Upper lobe of left lung (tissue), 6 donors: ENCODE data around the gene P2RX3. TPM values are rescaled to one million over a fixed set of nuclear protein-coding genes. Genes with fewer than 3 reads are reported as not detected.
A peak's percentile ranks its signal among the peaks of the same experiment; 100 is the strongest.

Experiments used
- ATAC-seq, 2 donors: fragments of 200-7000 bp; cut with Tn5 transposase; one replicate each; pipeline ENCODE4 v1.9.1; 2022; ENCODE audit warnings: mild to moderate bottlenecking in 2 of 2, moderate library complexity in 2 of 2; ENCODE audit not compliant: low FRiP score in 2 of 2
- DNase-seq, 2 donors: peaks; one replicate each; pipeline ENCODE4 v3.0.0-alpha.2; 2019 to 2020
- H3K27ac ChIP-seq, 4 donors: fragments of 200-600 bp; sonication (generic); one replicate each; pipeline ENCODE4 v1.5.1; 2016 to 2019
- H3K27me3 ChIP-seq, 4 donors: fragments of 200-600 bp; sonication (generic); one replicate each; pipeline ENCODE4 v1.5.1; 2017 to 2019
- H3K36me3 ChIP-seq, 4 donors: fragments of 200-600 bp; sonication (generic); one replicate each; pipeline ENCODE4 v1.5.1; 2016 to 2019
- H3K4me1 ChIP-seq, 4 donors: fragments of 200-600 bp; sonication (generic); one replicate each; pipeline ENCODE4 v1.5.1; 2018 to 2019
- H3K4me3 ChIP-seq, 4 donors: fragments of 200-600 bp; sonication (generic); one replicate each; pipeline ENCODE4 v1.5.1; 2017 to 2019; ENCODE audit warnings: mild to moderate bottlenecking in 2 of 4, moderate library complexity in 1 of 4
- H3K9me3 ChIP-seq, 4 donors: fragments of 200-600 bp; sonication (generic); one replicate each; pipeline ENCODE4 v1.5.1; 2018 to 2019
- EP300 ChIP-seq, 4 donors: sonication (generic); formaldehyde crosslinking; IDR thresholded peaks; one replicate each; pipeline ENCODE4 v1.5.1; 2017; ENCODE audit warnings: antibody characterized with exemption in 4 of 4, control low read depth in 2 of 4
- POLR2A ChIP-seq, 4 donors: fragments of 450-650 bp; IDR thresholded peaks; one replicate each; pipeline ENCODE4 v1.5.1; 2016 to 2017; ENCODE audit warnings: antibody characterized with exemption in 4 of 4, mild to moderate bottlenecking in 2 of 4
- POLR2AphosphoS5 ChIP-seq, 2 donors: sonication (generic); formaldehyde crosslinking; IDR thresholded peaks; one replicate each; pipeline ENCODE4 v1.5.1; 2017; ENCODE audit warnings: antibody characterized with exemption in 2 of 2
- WGBS, 2 donors: methylation state at CpG; one replicate each; pipeline ENCODE4 v1.1.5; 2017 to 2018; 5-methylcytosine and 5-hydroxymethylcytosine counted together
- total RNA-seq, 6 donors: library from RNA; depleted of rRNA in 4 of 6; stranded (reverse); fragments of >200 nt in 4 of 6; gene quantifications; one replicate each; pipeline versions ENCODE4 v1.1.0 to v1.2.1, GENCODE V29; 2016 to 2021
- TF ChIP-seq, protein P1 (sequence below), 6 experiments: fragments of 450-650 bp in 4 of 6; fragments of 200-600 bp in 2 of 6; sonication (generic) in 2 of 6; IDR thresholded peaks; one replicate each; pipeline ENCODE4 v1.5.1; 2016 to 2019; ENCODE audit warnings: antibody characterized with exemption in 6 of 6
- donor health status: DM: no; HTN: no; CAD: no; lungs with moderate emphysema.
- donor health status: DM: no; HTN: yes; CAD: no; lungs with severe emphysema.

The P2RX3 gene
- total RNA-seq, 6 donors from 2014 or later = not detected

DNA sequence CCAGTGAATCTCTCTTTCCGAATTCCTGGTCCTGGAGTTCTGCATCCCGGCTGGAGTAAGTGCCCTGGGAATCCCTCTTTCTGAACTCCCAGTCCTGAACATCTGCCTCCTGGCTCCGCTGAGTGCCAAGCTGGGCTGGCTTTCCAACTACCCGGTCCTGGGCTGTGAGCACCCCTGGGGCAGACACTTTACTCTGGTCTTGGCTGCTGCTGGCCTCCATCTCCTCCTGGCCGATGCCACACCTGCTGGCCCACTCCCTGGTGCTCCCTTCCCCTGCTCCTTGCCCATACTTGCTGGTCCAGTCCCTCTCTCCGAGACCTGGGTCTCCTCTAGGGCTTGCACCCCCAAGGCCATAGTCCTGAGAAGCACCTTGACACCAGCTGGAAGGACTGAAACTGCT is 28.1 kb upstream of the P2RX3 start:
- Histone ChIP-seq H3K36me3 (peaks cover 15 to 67% (median 44%) of the 10 kb centered on the region in 4 donors), H3K4me1 (peaks cover 61 to 83% (median 80%) of the 10 kb centered on the region in 4 donors), H3K4me3 (peak overlapping the region in 2 of 4 donors; percentile 60 to 62)

DNA sequence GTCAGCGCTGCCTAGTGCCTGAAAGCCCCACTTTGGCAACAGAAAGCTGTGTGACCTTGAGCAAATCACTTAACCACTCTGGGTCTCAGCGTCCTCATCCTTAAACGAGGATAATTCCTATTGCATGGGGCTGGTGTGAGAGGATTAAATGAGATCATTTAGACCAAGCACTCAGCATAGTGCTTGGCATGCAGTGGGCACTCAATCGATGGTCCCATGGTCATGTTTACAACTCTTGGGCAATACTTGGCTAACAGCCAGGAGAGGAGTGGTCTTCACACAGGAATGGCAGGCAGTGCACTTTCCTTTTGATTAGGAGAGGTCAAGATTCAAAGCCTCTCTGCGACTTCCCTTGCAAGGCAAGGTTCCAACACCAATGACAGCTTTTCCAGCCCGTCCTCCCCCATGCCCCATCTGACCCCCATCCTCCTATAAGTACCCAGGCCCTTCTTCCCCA is 27.5 kb upstream of the P2RX3 start:
- peak in 1 of 2 donors; percentile 80 for DNase-seq
- H3K9me3 ChIP-seq = no peaks in the 10 kb centered on the region
- ATAC-seq = peak; percentile 0 to 31
- H3K4me3 ChIP-seq = peak overlapping the region; percentile 23 to 62 (median 54)
- peaks cover 15 to 64% (median 45%) of the 10 kb centered on the region in 4 donors for H3K36me3 ChIP-seq
- peaks cover 61 to 81% (median 80%) of the 10 kb centered on the region in 4 donors for H3K4me1 ChIP-seq
- peak overlapping the region; percentile 81 to 94 (median 90) for H3K27ac ChIP-seq
- no peaks in the 10 kb centered on the region for H3K27me3 ChIP-seq
- 39 to 46% methylated on average over 6 of the region's 6 CpGs for WGBS, 2 donors
- TF ChIP-seq EP300 (IDR thresholded peaks at IDR 0.05) = peak in 2 of 4 donors; percentile 33 to 87
- TF ChIP-seq POLR2A (IDR thresholded peaks at IDR 0.05) = no peak
- TF ChIP-seq POLR2AphosphoS5 (IDR thresholded peaks at IDR 0.05) = peak in 1 of 2 donors; percentile 82

More for the DNA sequence above, 28.1 kb upstream of the P2RX3 start:
- Histone ChIP-seq H3K27me3 (no peaks in the 10 kb centered on the region), H3K27ac (peak overlapping the region; percentile 81 to 94 (median 90)), H3K9me3 (no peaks in the 10 kb centered on the region)
- ATAC-seq = no peak
- DNase-seq = no peak
- WGBS, 2 donors = 76 to 91% methylated on average over 5 of the region's 6 CpGs
- TF ChIP-seq, protein P1, sequence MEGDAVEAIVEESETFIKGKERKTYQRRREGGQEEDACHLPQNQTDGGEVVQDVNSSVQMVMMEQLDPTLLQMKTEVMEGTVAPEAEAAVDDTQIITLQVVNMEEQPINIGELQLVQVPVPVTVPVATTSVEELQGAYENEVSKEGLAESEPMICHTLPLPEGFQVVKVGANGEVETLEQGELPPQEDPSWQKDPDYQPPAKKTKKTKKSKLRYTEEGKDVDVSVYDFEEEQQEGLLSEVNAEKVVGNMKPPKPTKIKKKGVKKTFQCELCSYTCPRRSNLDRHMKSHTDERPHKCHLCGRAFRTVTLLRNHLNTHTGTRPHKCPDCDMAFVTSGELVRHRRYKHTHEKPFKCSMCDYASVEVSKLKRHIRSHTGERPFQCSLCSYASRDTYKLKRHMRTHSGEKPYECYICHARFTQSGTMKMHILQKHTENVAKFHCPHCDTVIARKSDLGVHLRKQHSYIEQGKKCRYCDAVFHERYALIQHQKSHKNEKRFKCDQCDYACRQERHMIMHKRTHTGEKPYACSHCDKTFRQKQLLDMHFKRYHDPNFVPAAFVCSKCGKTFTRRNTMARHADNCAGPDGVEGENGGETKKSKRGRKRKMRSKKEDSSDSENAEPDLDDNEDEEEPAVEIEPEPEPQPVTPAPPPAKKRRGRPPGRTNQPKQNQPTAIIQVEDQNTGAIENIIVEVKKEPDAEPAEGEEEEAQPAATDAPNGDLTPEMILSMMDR (IDR thresholded peaks at IDR 0.05) = no peak
- TF ChIP-seq POLR2AphosphoS5 (IDR thresholded peaks at IDR 0.05) (no peak), EP300 (IDR thresholded peaks at IDR 0.05) (no peak), POLR2A (IDR thresholded peaks at IDR 0.05) (no peak)

DNA sequence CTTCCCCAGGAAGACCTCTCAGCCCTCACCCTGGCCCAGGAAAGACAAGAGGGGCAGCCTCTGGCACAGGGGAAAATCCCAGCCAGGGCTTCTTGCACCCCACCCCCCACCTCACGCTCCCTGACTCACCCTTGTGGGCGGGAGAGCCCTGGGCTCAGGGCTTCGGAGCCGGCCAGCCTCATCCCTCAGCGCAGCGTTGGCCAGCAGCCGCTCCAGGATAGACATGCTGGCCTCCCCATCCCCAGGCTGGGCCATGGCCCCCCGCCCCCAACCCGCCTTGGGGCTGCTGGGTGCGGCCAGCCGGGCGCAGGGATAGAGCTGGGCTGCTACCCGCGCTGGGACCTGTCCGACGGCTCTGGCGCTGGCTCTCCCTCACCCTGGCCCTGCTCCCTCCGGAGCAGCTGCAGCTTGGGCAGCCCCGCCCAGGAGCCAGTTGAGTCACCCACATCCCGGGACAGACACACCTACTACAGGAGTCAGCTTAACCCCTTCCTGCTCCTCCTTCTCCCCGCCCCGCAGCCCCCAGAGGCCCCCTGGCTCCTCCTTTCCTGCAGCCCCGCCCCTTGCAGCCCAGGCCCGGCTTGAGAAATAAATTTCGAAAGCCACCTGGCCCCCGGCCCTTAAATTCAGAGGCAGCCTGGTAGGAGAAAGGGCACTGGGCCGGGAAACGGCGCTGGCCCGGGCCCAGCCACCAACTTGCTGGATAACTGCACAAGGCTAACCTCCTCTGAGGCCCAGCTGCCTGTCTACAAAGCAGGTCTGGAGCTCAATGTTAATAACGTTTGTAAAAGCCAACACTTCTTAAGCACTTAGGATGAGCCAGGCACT is 26.8 kb upstream of the P2RX3 start:
- peaks cover 15 to 65% (median 47%) of the 10 kb centered on the region in 4 donors for H3K36me3 ChIP-seq
- peaks cover 61 to 81% (median 80%) of the 10 kb centered on the region in 4 donors for H3K4me1 ChIP-seq
- peak overlapping the region; percentile 23 to 62 (median 54) for H3K4me3 ChIP-seq

DNA sequence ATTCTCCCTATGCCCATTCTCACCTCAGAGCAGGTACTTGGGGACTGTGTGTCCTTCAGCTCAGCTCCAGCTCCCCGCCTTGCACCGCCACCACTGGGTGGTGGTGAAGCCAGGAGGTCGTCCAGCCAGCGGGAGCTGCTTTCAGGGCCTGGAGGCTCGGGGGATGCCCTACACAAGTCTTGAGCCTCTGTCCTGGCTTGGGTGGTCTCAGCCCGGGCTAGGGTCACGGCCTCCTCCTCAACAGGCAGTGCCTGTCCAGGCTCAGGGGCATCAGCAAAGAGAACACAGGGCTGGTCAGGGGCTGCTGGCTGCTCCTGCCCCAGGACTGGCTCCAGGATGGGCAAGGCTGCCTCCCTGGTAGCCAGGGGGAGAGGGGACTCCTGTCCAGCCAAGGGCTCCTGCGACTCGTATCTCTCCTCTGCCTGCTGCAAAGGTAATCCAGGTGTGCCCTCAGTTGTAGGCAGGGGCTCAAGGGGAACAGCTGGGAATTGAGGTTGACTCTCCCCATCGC is 25.6 kb upstream of the P2RX3 start:
- H3K4me1 ChIP-seq = peaks cover 62 to 81% (median 79%) of the 10 kb centered on the region in 4 donors
- peak overlapping the region; percentile 81 to 94 (median 90) for H3K27ac ChIP-seq
- peak in 1 of 2 donors; percentile 74 for DNase-seq
- TF ChIP-seq EP300 (IDR thresholded peaks at IDR 0.05) (no peak), POLR2AphosphoS5 (IDR thresholded peaks at IDR 0.05) (no peak), POLR2A (IDR thresholded peaks at IDR 0.05) (no peak)
- TF ChIP-seq, protein P1 (IDR thresholded peaks at IDR 0.05) = no peak
- H3K36me3 ChIP-seq = peaks cover 22 to 74% (median 58%) of the 10 kb centered on the region in 4 donors
- no peak for ATAC-seq
- 89 to 100% methylated on average over 2 to 10 of the region's 10 CpGs for WGBS, 2 donors
- no peak overlapping the region for H3K4me3 ChIP-seq
- no peaks in the 10 kb centered on the region for H3K27me3 ChIP-seq
- H3K9me3 ChIP-seq = no peaks in the 10 kb centered on the region

More for the DNA sequence above, 26.8 kb upstream of the P2RX3 start:
- DNase-seq (peak; percentile 94 to 97), ATAC-seq (peak; percentile 96)
- Histone ChIP-seq H3K9me3 (no peaks in the 10 kb centered on the region), H3K27ac (peak overlapping the region; percentile 81 to 94 (median 90)), H3K27me3 (no peaks in the 10 kb centered on the region)
- WGBS, 2 donors = 0 to 4% methylated on average over 10 to 24 of the region's 31 CpGs
- TF ChIP-seq EP300 (IDR thresholded peaks at IDR 0.05) = peak in 1 of 4 donors; percentile 40
- TF ChIP-seq POLR2A (IDR thresholded peaks at IDR 0.05) = peak in 3 of 4 donors; percentile 48 to 87 (median 61)
- TF ChIP-seq, protein P1 (IDR thresholded peaks at IDR 0.05) = peak in 1 of 6 experiments; percentile 13
- peak; percentile 46 to 91 for TF ChIP-seq POLR2AphosphoS5 (IDR thresholded peaks at IDR 0.05)
